NCI-H1417 treated with DMSO at 0.1 percent for 48 hours (cell line): Measurements from ENCODE around the gene PIK3R6.

ENCODE experiments used
- DNase-seq: peaks from one replicate; lab custom pipeline; 2025; lab: John Stamatoyannopoulos, UW

Gene PIK3R6

DNA sequence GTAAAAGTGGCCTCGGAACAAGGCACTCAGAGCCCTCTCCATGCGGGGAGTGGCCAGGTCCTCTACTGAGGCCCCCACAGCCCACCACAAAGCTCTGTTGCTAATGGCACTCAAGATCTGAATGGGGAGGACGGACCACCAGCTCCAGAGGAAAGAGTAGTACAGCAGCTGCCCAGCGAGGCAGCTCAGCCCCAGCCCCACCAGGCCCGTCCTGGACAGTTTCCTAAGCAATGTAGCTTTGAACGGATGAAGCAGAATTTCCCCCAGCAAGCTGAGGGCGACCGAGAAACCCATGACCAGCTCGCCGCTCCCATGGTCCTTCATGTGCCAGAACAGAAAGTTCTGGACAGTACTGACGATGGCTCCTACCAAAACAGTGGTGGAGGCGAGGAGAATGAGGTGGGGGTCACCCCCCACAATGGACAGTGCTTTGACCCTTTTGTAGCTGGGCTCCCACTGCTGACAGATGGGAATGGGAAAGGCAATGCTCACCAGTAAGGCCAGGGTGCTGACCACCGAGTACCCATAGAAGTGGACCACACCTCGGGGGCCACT, 69.8 kb downstream of the PIK3R6 start:
- DNase-seq = no peak

DNA sequence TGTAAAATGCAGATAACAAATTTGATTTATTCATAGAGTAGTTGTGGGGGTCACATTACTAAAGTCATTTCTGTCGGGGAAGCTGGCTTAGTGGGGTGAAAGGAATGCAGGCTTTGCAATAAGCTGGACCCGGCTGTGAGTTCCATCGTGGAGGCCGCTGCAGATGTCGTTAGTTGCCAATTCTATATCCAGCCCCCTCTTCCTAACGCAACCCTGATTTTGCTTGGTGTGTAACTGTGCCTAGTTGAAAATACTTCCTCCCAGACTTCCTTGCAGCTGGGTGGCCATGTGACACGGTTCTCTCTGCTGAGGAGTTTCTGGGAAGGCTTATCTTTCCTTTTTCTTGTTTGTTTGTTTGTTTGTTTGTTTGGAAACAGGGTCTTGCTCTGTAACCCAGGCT, 72.8 kb downstream of the PIK3R6 start:
- DNase-seq = no peak

DNA sequence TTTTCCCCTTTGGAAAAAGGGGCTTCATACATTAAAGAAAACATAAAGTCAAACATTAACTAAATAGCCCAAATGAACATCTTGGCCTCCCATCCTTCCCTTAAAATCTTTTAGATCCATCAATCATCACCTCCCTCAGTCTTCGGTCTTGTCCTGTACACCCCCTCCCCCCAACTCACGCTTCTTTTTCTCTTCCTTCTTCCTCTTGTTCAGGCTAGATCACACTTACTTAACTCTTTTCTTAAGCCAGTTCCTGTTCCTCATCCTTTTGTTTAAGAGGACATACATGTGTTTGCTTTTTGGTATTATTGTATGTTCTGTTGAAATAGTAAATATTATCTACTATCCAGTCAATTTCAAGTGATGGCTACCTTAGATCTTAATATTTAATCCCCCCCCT, 73.8 kb downstream of the PIK3R6 start:
- DNase-seq = no peak

DNA sequence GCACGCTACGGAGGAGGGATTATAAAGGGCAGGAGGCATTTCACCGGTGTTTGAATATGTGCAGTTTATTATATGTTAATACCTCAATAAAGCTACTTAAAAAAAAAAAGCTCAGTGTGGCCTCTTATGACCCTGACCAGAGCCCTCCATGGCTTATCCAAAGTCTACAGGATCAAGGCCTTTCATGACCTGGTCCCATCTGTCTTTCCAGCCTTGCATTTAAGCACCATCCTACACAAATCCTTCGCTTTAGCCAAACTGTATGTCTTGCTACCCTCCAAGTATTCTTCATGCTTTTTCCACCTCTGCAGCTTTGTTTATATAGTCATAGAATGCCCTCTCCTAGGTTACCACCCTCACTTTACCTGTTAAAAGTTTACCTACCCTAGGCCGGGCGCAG, 74.8 kb downstream of the PIK3R6 start:
- DNase-seq = no peak

DNA sequence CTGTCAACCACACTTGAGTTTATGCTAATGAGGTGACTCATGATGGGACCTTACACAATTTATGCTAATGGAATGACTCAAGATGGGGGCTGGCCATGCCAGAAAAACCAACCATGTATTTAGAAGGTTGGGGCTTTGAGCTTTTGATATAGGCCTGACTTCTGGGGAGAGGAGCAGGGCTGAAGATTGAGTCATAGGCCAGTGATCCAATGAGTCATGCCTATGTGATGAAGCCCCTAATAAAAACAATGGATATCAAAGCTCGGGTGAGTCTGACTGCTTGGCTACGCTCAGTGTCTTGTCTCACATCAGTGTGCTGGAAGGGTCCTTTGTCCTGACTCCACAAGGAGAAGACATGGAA, 75.6 kb downstream of the PIK3R6 start:
- DNase-seq = no peak

DNA sequence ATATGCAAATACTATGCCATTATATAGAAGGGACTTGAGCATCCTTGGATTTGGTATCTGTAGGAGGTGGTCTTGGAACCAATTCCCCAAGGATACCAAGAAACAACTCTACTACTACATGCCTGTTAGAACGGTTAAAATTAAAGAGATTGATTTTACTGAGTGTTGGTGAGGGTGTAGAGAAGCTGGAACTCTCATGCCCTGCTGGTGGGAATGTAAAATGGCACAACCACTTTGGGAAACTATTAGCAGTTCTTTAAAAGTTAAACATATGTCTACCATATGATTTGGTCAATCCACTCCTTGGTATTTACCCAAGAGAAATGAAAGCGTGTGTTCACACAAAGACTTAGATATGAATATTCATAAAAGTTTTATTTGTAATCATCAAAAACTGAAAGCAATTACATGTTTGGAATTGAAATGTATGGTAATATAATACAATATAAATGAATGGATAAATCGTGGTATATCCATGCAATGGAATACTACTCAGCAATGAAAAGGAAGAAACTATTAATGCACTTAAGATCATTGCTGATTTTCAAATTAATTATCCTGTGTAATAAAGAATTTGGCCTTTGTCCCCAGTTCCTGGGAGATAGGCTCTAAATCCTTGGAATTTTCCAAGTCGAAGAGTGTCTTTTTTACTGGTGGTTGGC, 76.1 kb downstream of the PIK3R6 start:
- DNase-seq = no peak

DNA sequence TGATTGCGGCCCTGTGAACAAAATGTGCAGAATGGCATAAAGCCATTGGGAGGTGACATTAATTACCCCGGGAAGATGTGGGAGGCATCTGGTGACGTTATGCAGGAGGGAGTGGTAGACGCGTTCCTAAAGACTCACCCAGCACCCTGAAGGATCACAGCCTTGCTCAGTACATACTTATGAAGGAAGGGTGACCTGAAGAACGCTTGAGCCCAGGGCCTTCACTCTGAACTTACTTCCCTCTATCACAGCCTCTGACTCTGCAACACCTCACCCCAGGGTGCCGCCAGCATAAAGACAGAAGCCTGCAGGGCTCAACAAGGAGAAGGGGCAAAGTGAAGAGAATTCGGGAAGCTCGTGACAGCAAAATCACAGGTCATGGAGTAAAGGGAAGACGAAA, 77.7 kb downstream of the PIK3R6 start:
- no peak for DNase-seq

DNA sequence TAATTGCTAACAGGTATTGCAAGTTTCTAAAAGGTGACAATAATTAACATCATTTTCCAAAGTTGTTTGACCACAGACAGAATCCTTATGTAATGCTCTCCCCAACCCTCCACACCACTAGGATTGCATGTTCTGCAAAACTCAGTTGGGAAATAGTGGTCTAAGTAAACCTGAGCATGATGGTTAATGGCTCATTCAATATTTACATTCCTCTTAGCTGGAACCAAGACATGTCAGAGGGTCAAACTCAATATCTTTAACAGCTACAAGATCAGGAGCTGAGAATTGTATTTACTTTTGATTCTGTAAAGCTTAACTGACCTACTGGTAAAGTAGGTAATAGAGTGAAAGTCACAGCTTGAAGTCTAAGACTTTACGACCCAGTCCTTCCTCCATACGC, 78.5 kb downstream of the PIK3R6 start:
- DNase-seq = no peak

DNA sequence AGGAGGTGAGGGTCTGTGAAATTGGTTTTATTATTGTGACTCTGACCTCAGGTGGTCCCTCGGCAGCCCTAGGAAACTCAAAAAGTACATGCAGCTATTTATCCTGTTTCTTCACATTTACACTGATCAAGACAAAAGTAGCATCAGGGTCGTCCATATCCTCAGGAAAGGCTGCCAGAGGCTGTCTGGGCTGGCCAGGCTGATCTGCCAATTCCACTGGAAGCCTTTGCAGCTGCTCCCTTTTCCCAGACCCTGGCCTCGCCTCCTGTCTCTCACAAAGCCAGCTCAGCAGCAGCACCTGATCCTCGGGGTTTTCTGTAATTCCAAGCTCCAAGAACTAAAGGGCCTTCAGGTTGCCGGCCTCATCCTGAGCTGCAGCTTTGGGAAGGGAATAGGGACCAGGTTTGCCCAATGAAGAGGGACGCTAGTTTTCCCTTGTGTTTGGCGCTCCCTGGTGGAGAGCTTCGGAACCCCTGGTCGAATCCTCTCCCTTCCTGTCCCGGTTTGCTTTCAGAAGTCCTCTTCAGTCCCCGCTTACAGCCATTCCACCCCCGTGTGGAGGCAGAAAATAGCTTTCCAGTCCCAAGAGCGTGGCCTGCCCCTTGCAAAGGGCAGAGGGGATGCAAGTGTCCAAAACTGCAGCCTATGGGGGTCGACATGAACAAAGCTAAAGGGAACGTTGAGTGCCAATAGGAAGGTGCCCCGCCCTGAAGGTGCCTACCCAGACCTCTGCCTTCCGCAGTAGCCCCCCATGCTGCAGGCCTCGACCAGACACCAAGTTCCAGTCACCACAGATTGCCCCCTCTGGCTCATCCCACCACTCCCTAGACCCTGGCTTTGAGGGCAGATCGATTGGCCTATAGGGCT, 81.7 kb downstream of the PIK3R6 start:
- no peak for DNase-seq

DNA sequence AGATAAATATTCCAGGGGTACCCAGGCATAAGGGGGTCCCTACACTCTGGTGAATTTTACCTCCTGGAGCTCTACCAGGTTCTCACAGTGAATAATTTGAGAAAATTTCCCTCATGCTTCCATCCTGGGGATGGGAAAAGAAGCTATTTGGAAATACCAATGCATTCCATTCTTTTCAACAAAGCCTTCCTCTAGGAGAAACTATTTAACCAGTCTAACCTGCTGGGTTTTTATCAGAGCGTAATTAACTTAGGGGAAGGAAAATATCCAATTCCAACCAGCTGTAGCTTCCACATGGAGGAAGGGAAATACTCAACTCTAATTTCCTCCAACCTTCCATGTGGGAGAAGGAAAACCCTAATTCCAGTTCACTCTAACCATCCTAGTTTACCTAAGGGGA, 85.3 kb downstream of the PIK3R6 start:
- no peak for DNase-seq

DNA sequence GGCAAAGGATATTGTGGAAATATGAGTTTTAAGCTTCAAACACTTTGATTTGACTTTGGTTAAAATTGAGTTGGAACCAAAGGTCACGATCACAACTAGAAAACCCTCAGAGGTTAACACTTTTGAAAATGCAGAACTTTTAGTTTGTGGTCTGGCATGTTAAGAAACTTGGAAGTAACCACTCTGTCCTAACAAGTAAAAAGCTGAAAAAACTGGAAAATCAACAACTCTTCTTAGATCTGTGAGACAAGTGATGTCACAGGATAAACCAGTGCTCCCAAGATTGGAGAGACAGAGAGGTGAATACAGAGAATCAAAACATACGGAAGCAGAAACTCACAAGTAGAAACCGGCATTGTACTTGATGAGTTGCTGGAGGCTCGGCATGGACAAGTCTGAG, 85.7 kb downstream of the PIK3R6 start:
- no peak for DNase-seq

DNA sequence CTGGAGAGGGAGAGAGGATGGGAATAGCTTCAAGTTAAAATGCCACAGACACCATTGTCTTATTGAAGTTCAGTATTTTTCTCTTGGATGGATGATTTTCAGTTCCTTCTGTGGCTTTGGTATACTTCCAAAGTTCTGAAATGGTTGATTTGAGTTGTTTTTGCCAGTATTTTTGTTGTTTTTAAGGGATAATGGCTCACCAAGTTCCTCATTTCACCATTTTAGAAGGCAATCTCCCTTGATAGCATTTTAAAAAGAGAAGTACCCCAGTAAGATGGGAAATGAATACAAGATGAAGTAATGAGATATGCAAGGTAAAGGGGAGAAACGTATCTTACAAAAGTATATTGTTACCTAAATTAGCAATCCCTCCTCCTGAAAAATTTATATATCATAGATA, 90.6 kb downstream of the PIK3R6 start:
- no peak for DNase-seq

DNA sequence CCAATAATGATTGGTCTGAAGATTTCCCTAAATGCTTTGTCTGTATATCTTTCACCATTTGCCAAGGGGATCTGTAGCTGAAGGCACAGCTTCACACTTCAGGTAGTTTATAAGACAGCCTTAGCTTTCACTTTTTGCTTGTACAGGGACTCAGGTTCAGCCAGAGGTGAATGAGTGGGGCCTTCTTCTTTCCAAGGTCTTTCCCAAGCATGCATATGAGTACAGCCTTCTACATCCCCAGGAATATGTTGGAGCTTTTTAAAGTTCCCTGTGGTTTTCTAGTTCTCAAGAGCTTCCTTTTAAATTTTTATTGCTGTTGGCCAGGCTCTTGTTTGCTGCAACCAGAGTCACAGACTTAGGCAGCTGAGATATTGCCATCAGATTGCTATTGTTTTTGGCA, 91.2 kb downstream of the PIK3R6 start:
- no peak for DNase-seq

DNA sequence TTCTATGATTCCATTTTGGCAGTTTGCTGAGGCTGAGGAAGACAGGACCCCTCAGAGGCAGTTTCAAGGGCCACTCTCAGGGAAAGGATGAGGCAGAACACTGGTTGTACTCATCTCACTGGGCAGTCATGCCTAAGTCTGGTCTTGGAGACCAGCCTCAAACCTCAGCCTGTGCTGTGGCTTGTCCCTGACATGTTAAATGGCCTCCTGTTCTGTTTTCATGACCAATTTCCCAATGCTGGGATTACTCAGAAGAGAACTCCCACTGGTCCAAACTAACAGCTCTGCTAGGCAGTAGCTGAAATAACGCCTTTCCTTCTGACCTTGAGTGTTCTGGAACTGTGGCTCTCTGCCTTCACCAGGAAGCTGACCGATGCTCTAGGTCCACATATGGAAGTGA, 100.7 kb downstream of the PIK3R6 start:
- no peak for DNase-seq

DNA sequence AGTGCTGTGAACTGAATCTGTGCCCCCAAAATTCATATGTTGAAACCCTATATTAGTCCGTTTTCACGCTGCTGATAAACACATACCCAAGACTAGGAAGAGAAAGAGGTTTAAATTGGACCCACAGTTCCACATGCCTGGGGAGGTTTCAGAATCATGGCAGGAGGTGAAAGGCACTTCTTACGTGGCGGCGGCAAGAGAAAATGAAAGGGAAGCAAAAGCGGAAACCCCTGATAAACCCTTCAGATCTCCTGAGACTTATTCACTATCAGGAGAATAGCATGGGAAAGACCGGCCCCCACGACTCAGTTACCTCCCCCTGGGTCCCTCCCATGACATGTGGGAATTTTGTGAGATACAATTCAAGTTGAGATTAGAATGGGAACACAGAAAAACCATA, 105.5 kb downstream of the PIK3R6 start:
- no peak for DNase-seq

DNA sequence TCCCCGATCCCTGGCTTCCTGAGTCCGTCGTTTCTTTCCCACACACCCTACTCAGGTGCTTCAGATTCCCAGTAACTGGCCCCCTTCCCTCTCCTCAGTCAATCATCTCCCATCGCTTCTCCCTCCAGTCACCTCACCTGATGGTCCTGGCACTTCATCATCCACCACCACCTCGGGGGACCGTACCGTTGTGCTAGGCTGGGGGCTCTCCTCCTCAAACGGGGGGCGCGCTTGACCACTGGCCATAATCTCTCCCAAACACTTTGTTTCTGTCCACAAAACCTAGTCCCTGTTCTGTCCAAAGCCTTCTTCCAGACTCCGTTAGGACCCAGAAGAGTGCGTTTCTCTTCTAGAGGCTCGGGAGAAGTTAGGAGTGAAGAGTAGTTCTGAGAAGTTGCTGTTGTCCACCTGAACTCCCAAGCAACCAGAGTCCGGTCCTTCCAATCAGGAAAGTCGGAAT, 109.3 kb downstream of the PIK3R6 start, which contains the start of gene SPDYE4:
SPDYE4 (minus strand) TSS at position 410 of the 460 bp plus-strand sequence; CDS start at position 246, 164 bp downstream.
- DNase-seq = no peak

DNA sequence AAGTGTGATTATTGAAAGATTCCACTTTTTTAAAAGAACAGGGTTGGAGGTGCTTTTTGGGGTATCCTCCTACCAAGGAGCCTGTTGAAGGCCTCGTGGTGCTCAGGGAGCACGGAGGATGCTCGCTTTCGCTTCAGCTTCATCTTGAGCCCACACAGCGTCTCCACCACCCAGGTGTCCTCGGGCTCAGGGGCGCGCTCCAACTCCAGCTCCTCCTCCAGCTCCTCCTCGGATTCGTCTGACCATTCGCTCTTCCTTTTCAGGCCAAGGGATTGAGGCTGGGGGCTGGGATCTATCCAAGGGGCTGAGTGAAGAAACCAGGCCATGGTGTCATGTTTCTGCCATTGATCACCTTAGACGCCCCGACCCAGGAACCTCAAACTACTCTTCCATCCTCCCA, 110.3 kb downstream of the PIK3R6 start:
- no peak for DNase-seq

DNA sequence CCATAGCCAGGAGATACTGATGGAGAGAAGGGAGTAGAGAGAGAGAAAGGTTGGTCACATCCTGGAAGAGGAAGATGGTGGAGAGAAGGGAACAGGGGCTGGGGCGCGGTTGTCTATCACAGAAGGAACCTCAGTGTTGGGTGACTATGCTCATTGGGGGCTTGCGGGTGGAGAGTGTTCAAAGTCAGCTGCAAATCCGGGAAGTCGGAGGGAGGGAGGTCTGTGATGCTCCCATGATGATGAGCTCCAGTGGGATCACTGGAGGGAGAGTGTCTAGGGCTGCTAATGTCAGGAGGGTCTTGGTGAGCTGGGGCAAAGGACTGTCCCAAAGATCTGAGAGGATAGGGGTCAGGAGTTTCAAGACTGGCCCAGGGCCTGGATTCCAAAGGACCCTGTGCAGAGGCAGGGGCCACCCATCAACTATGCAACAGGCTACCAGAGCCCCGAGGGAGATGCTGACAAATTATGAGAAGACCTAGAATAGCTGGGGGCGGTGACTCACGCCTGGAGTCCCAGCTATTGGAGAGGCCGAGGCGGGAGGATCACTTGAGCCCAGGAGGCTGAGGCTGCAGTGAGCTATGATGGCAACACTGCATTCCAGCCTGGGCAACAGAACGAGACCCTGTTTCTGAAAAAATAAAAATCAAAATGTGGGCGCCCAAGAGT, 111.8 kb downstream of the PIK3R6 start:
- DNase-seq = no peak

DNA sequence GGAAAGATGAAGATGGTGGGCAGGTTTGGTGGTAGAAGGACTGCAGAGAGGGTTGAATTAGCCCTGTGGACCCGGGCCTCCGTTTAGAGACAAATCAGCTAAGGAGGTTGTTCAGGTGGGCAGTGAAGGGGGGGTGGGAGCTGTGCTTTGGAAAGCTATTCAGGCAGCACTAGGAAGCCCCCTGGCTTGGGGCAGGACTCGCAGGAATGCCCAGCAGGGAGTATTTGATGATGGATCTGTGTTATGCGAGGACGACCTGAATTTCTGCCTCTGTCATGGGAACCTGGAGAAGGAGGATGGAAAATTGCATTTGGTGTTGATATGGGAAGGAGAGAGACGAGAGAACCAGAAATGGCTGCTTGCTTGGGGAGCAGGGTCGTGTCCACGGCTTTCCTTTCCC, 112.6 kb downstream of the PIK3R6 start:
- no peak for DNase-seq

DNA sequence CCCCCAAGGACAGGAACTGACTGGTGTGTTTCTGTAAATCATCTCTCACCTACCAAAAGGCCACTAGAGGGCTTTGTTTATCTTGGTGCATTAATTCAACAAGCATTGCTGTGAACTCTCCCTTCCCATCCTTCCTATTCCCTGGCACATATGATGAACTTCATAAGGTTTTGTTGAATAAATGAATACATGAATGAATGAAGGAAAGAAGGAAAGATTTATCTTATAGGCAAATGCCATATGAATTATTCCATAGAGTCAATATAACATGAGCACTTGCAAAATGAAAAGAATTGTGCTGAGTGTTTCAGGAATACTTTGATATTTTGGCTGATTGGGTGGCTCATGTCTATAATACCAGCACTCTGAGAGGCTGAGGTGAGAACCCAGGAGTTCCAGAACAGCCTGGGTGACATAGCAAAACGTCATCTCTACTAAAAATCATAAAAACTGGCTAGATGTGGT, 113.5 kb downstream of the PIK3R6 start:
- no peak for DNase-seq

DNA sequence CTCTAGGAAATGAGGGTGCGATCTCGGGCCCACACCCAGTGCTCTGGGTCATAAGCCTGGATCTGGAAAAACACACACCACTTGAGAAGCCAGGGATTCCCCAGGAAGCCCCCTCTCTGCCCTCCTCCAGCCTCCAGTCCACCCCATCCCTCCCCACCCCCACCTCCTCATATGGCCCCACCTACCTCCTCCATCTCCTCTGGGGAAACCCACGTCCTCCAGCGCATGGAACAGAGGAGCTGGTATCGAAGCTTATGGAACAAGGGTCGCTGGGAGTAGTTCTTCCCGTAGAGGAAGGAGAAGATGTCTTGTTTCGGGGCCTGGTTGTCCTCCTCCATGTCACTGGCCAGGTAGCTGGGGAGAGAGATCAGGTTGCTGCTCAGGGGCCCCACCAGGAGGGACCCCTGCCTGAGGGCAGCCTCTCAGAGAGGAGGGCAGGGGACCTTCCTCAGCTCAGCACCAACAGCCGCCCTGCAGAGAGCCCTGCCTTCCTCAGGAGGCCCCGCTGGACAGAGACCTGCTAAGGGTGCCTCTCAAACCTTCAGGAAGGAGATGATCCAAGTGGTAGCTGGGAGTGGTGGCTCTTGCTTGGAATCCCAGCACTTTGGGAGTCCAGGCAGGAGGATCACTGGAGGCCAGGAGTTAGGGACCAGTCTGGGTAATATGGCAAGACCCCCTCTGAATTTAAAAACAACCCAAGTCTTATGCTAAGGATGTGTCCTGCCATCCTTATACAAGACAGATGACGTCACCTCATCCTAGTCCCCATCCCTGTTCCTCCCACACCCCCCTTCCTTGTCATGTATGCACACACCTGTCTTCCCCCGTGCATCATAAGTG, 114.1 kb downstream of the PIK3R6 start:
- no peak for DNase-seq
